Chondrocyte (in vitro differentiated cells): Measurements from ENCODE around the gene KIF4B. TPM values are rescaled to one million over a fixed set of nuclear protein-coding genes. Genes with fewer than 3 reads are reported as not detected.
A peak's percentile ranks its signal among the peaks of the same experiment; 100 is the strongest.
"Not testable (repeated sequence)": the region's sequence is repeated elsewhere in the genome, so short reads cannot be mapped to it uniquely, and the experiment has no call there.

ENCODE experiments used
- DNase-seq: peaks from one replicate; pipeline ENCODE4 v3.0.0; 2021; ENCODE audit warnings: mixed read lengths, low spot score
- H3K27ac Mint-ChIP-seq: one replicate; pipeline ENCODE4 v1.8.0; 2021; ENCODE audit warnings: mild to moderate bottlenecking, moderate library complexity, mixed read lengths; ENCODE audit not compliant: unreplicated experiment
- H3K27me3 Mint-ChIP-seq: 2 replicates; pipeline ENCODE4 v1.8.0; 2021; ENCODE audit warnings: low read depth, mixed read lengths
- H3K36me3 Mint-ChIP-seq: 2 replicates; pipeline ENCODE4 v1.8.0; 2021; ENCODE audit warnings: low read depth, mixed read lengths
- H3K4me1 Mint-ChIP-seq: 2 replicates; pipeline ENCODE4 v1.8.0; 2021; ENCODE audit warnings: low read depth, mild to moderate bottlenecking, mixed read lengths
- H3K4me3 Mint-ChIP-seq: one replicate; pipeline ENCODE4 v1.8.0; 2021; ENCODE audit warnings: mild to moderate bottlenecking, moderate library complexity, mixed read lengths; ENCODE audit not compliant: unreplicated experiment
- H3K9me3 Mint-ChIP-seq: 2 replicates; pipeline ENCODE4 v1.8.0; 2021; ENCODE audit warnings: low read depth, mixed read lengths
- total RNA-seq: library from RNA; stranded (reverse); gene quantifications from 3 replicates; pipeline ENCODE4 v1.2.1, GENCODE V29; 2021
- TF ChIP-seq, protein P1 (sequence below): fragments of 200-600 bp; sonication (generic); IDR thresholded peaks from 2 replicates; pipeline ENCODE4 v1.5.0; 2021; ENCODE audit warnings: antibody characterized with exemption, mild to moderate bottlenecking, moderate library complexity

Gene KIF4B
- total RNA-seq, 1 donor from 2014 or later = 0.07 TPM

DNA sequence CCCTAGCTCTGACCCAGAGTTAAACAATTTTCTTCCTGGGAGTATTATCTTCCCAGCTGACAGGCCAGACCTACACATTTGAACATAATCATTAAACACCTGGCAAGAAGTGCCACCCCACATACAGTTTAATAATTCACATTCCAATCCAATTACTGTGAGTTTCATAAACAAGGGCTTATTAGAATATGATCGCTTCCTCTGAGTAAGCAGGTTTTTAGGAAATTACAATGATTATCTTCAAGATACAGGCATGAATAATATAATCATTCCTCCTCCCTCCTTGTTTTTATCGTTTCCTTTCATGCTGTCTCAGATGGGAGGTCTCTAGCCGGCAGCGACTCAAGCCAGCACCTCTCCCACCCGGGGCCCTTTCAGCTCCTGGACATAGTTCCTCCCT lies 15.8 kb upstream of the KIF4B start:
- Mint-ChIP-seq H3K36me3 (peaks cover 2% of the 10 kb centered on the region), H3K9me3 (peaks cover 9% of the 10 kb centered on the region), H3K27me3 (peaks cover 17% of the 10 kb centered on the region), H3K4me1 (no peaks in the 10 kb centered on the region), H3K4me3 (no peak overlapping the region), H3K27ac (no peak overlapping the region)
- TF ChIP-seq, protein P1, sequence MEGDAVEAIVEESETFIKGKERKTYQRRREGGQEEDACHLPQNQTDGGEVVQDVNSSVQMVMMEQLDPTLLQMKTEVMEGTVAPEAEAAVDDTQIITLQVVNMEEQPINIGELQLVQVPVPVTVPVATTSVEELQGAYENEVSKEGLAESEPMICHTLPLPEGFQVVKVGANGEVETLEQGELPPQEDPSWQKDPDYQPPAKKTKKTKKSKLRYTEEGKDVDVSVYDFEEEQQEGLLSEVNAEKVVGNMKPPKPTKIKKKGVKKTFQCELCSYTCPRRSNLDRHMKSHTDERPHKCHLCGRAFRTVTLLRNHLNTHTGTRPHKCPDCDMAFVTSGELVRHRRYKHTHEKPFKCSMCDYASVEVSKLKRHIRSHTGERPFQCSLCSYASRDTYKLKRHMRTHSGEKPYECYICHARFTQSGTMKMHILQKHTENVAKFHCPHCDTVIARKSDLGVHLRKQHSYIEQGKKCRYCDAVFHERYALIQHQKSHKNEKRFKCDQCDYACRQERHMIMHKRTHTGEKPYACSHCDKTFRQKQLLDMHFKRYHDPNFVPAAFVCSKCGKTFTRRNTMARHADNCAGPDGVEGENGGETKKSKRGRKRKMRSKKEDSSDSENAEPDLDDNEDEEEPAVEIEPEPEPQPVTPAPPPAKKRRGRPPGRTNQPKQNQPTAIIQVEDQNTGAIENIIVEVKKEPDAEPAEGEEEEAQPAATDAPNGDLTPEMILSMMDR = no peak
- no peak for DNase-seq

DNA sequence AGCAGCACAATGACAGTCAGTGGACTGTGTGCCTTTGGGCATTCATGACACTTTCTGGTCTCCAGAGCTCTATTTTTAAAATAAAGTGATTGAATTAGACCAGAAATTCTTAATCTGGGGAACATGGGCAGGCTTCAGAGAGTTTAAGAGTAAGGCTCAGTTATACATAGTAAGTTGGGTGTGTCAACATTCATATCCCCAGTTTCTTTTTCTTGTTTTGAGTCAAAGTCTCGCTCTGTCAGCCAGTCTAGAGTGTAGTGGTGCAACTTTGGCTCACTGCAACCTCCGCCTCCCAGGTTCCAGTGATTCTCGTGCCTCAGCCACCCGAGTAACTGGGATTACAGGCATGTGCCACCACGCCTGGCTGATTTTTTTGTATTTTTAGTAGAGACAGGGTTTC lies 13.7 kb upstream of the KIF4B start:
- TF ChIP-seq, protein P1 = no peak
- no peak overlapping the region for H3K4me3 Mint-ChIP-seq
- peaks cover 18% of the 10 kb centered on the region for H3K27me3 Mint-ChIP-seq
- peaks cover 9% of the 10 kb centered on the region for H3K9me3 Mint-ChIP-seq
- no peaks in the 10 kb centered on the region for H3K4me1 Mint-ChIP-seq
- H3K27ac Mint-ChIP-seq = no peak overlapping the region
- no peak for DNase-seq
- H3K36me3 Mint-ChIP-seq = peaks cover 2% of the 10 kb centered on the region

DNA sequence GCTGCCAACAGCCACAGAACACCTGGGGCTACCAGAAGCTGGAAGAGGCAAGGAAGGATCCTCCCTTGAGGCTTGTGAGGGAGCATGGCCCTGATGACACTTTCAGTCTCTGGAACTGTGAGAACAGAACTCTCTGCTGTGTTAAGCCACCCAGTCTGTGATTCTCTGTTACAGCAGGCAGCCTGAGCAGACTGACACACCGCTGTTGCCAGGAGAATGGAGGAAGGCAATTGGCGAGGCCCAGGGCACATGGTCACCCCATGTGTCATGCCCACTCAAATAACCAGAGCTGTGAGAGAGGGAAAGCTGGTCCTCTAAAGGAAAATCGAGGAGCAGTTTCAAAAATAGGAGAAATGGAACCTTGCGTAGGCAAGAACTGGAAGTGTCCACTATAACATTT lies 12.0 kb upstream of the KIF4B start:
- H3K9me3 Mint-ChIP-seq = peaks cover 9% of the 10 kb centered on the region
- no peaks in the 10 kb centered on the region for H3K4me1 Mint-ChIP-seq
- TF ChIP-seq, protein P1 = no peak
- H3K36me3 Mint-ChIP-seq = peaks cover 2% of the 10 kb centered on the region
- H3K27me3 Mint-ChIP-seq = peaks cover 20% of the 10 kb centered on the region
- DNase-seq = no peak
- H3K4me3 Mint-ChIP-seq = no peak overlapping the region
- H3K27ac Mint-ChIP-seq = no peak overlapping the region

DNA sequence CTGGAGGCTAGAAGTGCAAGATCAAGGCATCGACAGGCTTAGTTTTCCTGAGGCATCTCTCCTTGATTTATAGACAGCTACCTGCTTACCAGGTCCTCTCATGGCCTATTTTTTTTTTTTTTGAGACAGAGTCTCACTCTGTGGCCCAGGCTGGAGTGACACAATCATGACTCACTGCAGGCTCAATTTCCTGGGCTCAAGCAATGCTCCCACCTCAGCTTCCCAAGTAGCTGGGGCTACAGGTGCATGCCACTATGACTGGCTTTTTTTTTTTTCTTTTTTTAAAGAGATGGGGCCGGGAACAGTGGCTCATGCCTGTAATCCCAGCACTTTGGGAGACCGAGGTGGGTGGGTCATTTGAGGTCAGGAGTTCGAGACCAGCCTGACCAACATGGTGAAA lies 10.8 kb upstream of the KIF4B start:
- peaks cover 22% of the 10 kb centered on the region for H3K27me3 Mint-ChIP-seq
- not testable (repeated sequence) for H3K9me3 Mint-ChIP-seq, H3K36me3 Mint-ChIP-seq, DNase-seq, H3K4me3 Mint-ChIP-seq, H3K27ac Mint-ChIP-seq, H3K4me1 Mint-ChIP-seq

DNA sequence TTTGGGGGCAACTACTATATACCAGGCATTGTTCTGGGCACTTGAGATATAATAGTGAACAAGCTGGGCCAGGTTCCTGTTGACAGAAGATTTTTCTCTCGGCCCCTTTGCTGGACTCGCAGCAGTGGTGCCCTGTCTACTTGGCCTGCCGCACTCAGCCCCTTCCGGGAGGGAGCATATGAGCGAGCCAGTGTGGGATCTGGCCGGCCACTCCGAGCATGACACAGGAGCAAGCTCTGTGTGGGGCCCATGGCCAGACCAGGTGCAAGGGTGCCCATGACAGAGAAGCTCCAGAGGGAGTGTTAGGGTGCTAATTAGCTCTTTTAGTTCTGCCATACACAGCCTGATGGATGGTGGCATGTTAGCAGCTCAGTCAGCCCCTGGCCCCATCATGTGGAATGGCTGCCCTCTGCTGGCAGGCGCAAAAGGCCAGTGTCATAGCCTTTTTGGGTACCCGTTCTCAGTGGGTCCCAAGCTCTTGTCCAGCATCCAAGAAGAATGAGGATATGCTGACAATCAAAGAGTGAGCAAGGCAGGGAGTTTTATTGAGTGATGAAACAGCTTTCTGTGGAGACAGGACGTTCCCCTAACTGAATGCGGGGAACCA lies 9.3 kb upstream of the KIF4B start:
- H3K36me3 Mint-ChIP-seq = no peaks in the 10 kb centered on the region

DNA sequence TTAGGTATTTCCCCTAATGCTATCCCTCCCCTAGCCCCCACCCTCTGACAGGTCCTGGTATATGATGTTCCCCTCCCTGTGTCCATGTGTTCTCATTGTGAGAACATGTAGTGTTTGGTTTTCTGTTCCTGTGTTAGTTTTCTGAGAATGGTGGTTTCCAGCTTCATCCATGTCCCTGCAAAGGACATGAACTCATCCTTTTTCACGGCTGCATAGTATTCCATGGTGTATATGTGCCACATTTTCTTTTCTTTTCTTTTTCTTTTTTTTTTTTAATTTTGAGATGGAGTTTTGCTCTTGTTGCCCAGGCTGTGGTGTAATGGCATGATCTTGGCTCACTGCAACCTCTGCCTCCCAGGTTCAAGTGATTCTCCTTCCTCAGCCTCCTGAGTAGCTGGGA lies 7.3 kb upstream of the KIF4B start:
- H3K9me3 Mint-ChIP-seq, H3K4me3 Mint-ChIP-seq, H3K4me1 Mint-ChIP-seq, DNase-seq, H3K36me3 Mint-ChIP-seq, H3K27ac Mint-ChIP-seq: not testable (repeated sequence)
- H3K27me3 Mint-ChIP-seq = peaks cover 18% of the 10 kb centered on the region

More for the DNA sequence above, 9.3 kb upstream of the KIF4B start:
- peaks cover 22% of the 10 kb centered on the region for H3K27me3 Mint-ChIP-seq
- no peak overlapping the region for H3K27ac Mint-ChIP-seq
- H3K9me3 Mint-ChIP-seq = peaks cover 3% of the 10 kb centered on the region
- TF ChIP-seq, protein P1 = peak; percentile 66
- H3K4me3 Mint-ChIP-seq = no peak overlapping the region
- no peaks in the 10 kb centered on the region for H3K4me1 Mint-ChIP-seq
- DNase-seq = no peak
